ENCODE measurements around the gene LAMA3. TPM values are rescaled to one million over a fixed set of nuclear protein-coding genes. Genes with fewer than 3 reads are reported as not detected.

Gene LAMA3
- total RNA-seq, 2 donors from 2014 or later, result 5.6 to 6.7 TPM

- DNase-seq (no peak), ATAC-seq (no peak)
- intact Hi-C loops (cut with DNase I), result loop anchor here in 1 of 2 donors (5.0 kb wide), 1 partner anchor 285 kb away; no protein-coding TSS in a partner anchor
Measured at GRCh38 chr18:23827681-23828080, 138.4 kb downstream of the LAMA3 start.

DNA sequence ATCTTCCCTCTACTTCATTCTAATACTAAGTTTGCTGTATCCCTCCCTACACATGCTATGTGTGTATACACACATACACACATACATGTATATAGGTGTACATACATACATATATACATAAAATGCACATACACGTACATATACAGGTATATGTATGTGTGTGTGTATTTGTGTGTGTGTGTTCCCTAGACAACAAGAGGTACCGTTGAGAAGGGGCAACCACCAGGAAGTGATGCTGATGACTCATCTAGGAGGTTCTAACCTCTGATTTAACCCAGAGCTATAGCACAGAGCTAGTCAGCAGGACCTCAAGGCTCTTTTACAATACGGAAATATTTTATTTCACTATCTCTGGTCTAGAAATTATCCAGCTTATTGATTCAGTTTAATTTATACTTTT lies 139.2 kb downstream of the LAMA3 start:
- DNase-seq (no peak), ATAC-seq (peak in 1 of 2 donors; percentile 49)
- intact Hi-C loops (cut with DNase I), result loop anchor here in 1 of 2 donors (5.0 kb wide), 1 partner anchor 284 kb away; no protein-coding TSS in a partner anchor

- intact Hi-C loops (cut with DNase I), result no loop called here
- ATAC-seq (no peak), DNase-seq (no peak)
Measured at GRCh38 chr18:23832911-23833310, 143.7 kb downstream of the LAMA3 start.

- ATAC-seq, result no peak
- DNase-seq, result no peak
- intact Hi-C loops (cut with DNase I), result no loop called here
Measured at GRCh38 chr18:23833714-23834113, 144.5 kb downstream of the LAMA3 start.

DNA sequence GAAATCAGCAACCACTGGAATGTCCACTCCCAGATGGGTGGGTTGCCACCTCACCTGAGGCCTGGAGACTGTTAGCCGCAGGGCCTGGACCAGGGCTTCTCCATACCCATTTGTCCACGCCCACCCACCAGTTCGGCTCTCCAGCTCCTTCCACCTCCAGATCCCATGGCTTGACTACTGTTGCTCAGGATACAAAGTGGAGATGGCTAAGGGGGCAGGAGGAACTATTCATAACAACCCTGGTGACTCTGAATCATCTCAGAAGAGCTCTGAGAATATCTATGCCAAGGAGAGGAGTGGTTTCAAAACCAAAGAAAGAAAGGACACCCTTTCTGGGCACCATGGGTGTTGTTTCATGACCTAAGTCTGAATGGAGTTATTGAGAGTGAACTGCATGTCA lies 145.8 kb downstream of the LAMA3 start:
- intact Hi-C loops (cut with DNase I), result no loop called here
- DNase-seq (no peak), ATAC-seq (no peak)

- DNase-seq (no peak), ATAC-seq (peak in 1 of 2 donors; percentile 59)
- intact Hi-C loops (cut with DNase I), result no loop called here
Measured at GRCh38 chr18:23835506-23835905, 146.3 kb downstream of the LAMA3 start.

GRCh38 chr18:23837591-23837990 lies 148.3 kb downstream of the LAMA3 start:
- intact Hi-C loops (cut with DNase I), result no loop called here
- ATAC-seq, result peak; percentile 70 to 88
- DNase-seq, result peak; percentile 71

DNA sequence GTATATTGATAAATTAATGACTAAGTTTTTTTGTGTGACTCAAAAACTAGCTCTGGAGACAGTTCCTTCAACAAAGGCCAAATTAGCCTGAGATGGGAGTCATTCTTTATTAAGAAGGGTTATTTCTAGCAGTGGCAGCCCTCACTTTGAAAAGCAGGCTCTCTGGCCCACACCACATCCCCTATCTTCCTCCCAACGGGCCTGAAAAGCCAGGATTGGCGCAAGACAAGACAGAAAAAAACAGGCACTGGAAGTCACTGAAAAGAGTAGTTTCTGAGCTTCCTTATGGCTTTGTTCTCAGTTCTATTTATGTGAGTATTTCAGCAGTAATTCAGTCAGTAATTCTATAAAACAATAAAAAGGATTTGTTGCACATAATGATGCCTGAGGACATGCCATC lies 149.0 kb downstream of the LAMA3 start:
- ATAC-seq, result peak; percentile 56 to 67
- DNase-seq, result no peak
- intact Hi-C loops (cut with DNase I), result no loop called here

DNA sequence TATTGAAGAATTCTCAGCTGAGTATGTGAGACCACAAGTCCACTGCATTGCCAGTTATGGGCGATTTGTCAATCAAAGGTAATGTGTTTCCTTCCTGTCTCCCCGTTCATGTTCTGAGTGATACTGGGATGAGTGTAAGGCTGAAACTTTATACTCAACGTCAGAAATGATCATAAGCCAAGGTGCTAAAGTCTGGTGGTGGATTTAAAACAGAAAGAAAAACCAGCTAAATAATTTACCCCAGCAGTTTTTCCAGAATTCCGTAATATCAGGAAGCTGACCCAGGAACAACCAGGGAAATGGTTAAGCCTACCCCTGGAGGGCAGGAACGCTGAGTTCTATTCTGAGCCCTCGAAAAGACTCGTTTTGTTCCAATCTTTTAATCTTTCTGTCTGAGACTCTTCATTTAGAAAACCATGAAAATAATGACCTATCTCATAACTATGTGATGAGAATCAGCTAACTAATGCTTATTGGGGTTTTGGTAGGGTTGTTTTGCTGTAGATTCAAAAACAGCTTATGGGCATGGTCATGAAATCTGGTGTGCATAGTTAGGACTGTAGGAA lies 149.6 kb downstream of the LAMA3 start:
- intact Hi-C loops (cut with DNase I), result no loop called here
- DNase-seq, result no peak
- ATAC-seq, result no peak

GRCh38 chr18:23842305-23842704 lies 153.1 kb downstream of the LAMA3 start:
- ATAC-seq (no peak), DNase-seq (no peak)
- intact Hi-C loops (cut with DNase I), result no loop called here

GRCh38 chr18:23844991-23845680 lies 155.9 kb downstream of the LAMA3 start:
- intact Hi-C loops (cut with DNase I), result no loop called here
- DNase-seq, result no peak
- ATAC-seq, result peak in 1 of 2 donors; percentile 74

DNA sequence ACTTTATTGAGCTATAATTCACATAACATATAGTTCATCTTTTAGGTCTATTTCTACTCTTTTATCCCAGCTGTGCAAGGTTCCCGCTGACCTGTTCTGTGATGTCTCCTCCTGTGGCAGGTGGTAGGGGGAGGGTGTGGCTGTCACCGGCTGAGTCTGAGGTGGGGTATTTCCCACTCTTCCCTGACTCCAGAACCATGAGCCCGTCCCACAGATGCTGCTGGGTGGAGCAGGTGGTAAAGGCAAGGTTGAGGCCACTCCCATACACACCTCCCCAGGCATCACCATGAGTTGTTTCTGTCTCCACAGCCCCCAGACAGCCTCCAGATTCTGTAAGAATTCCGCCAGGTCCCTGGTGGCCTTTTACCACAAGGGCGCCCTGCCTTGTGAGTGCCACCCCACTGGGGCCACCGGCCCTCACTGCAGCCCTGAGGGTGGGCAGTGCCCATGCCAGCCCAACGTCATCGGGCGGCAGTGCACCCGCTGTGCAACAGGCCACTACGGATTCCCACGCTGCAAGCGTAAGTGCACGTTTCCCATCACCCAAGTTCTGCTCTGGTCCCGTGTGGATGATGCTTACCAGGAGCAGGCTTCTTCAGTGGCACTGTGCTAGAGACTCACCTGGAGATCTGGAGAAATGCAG lies 156.9 kb downstream of the LAMA3 start:
- no peak for ATAC-seq
- intact Hi-C loops (cut with DNase I), result no loop called here
- DNase-seq, result no peak

DNA sequence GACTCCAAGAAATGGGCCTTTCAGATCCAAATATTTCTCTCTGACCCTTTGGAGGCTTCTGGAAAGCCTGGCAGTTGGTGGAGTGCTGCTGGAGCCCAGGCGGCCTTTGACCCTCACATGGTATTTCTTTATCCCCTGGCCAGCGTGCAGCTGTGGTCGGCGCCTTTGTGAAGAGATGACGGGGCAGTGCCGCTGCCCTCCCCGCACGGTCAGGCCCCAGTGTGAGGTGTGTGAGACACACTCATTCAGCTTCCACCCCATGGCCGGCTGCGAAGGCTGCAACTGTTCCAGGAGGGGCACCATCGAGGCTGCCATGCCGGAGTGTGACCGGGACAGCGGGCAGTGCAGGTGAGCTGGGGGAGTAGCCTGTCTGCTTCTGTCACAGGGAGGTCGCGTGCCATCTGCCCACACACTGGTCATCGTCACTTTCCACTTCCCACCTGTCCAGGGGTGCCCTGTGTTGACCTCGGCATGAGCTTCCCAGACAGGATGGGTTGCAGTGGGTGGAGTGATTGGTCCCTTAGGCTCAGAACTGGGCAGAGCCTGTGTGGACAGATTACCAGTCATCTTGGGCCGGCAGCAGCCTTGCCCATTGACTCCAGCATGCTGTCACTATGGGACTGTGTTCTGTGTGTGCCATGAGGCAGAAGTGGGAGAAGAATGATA lies 158.2 kb downstream of the LAMA3 start:
- no peak for DNase-seq
- no peak for ATAC-seq
- intact Hi-C loops (cut with DNase I), result no loop called here

- DNase-seq (no peak), ATAC-seq (no peak)
- intact Hi-C loops (cut with DNase I), result no loop called here
Measured at GRCh38 chr18:23849141-23849540, 159.9 kb downstream of the LAMA3 start.

DNA sequence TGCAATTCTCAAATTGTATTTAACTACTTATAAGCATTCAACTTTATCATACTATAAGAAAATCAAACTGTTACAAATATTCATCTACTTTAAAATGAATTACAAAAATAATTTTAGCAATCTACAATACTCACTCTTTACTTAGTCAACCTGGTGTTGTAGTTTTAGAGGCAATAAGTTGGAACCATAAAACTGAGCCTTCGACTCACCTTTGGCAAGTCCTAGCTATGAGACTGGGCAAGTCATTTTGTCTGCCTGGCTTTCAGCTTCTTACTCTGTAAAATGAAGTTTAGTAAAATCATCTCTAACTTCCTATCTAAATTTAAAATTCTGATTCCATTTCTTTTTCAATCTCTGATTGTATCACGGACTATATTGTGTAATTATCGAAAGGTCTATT lies 161.0 kb downstream of the LAMA3 start:
- ATAC-seq (no peak), DNase-seq (no peak)
- intact Hi-C loops (cut with DNase I), result no loop called here

DNA sequence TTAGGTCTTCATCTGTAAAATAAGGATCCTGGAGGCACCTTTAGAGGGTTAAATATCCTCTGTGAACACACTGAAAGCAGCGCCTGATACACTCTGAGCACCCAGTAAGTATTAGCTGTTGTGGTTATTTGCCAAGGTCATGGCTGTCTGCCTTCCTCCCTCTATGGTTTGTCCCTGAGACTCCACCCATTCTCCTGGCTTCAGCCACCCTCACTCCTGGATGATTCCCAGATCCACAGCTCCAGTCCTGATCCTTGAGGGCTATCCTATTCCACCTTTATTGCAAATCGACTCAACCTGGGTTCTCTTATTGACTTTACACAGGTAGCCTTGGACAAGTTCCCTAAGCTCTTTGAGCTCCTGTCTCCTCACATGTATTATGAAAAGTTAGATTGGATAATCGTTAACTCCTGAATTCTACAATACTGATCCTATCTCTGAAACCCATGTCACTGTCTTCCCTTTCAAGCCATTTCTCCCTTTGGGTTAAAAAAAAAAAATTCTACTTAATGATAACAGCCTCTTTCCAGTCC lies 162.3 kb downstream of the LAMA3 start:
- intact Hi-C loops (cut with DNase I), result no loop called here
- no peak for ATAC-seq

GRCh38 chr18:23852236-23853045 lies 163.2 kb downstream of the LAMA3 start:
- DNase-seq (no peak), ATAC-seq (no peak)
- intact Hi-C loops (cut with DNase I), result no loop called here

More for the DNA sequence above, 162.3 kb downstream of the LAMA3 start:
- no peak for DNase-seq

GRCh38 chr18:23853448-23854195 lies 164.4 kb downstream of the LAMA3 start:
- no peak for DNase-seq
- ATAC-seq, result no peak
- intact Hi-C loops (cut with DNase I), result no loop called here

Measured in left cardiac atrium (tissue), 4 donors.